GM18867 (cell line): ENCODE results near the gene CARM1.
"Not testable (repeated sequence)": the region's sequence is repeated elsewhere in the genome, so short reads cannot be mapped to it uniquely, and the experiment has no call there.

Experiments used
- ATAC-seq: cut with Tn5 transposase; IDR thresholded peaks from one replicate; pipeline ENCODE4 v1.9.1; 2021; ENCODE audit warnings: mild to moderate bottlenecking, moderate library complexity; ENCODE audit not compliant: unreplicated experiment

Gene CARM1

DNA sequence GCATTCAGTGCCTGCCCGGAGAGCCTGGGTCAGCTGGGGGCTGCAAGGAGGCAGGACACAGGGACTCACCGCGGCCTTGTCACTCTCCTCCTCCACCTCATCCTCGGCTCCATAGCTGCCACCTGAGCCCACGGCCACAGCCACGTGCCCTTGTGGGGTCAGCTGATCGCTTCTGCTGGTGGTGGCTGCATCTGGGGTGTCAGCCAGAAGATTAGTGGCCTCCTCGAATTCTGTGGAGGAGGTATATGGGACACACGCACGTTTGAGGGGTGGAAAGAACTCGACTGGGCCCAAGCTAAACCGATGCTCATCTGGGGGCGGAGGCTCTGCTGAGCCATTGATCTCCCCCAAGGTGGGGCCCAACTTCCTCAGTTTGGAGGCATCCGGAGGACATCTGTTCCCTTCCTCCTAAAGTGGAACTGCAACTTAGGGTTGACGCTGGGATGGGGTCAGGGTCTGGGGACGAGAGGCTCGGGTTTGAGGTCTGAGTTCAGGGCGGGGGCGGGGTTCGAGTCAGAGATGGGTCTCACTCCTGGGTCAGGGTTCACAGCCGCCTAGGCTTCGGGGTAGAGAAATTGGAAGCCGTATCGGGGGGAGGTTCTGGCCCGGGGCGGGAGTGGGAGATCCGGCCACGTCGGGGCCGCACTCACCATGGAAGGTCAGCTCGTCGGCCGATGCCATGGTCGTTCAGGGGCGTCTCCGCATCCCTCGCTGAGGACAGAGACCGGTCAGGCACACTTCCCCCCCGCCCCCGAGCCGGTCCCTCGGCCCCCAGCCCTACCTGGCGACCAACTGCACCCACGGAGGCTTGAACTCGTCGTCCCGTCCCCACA lies 56.6 kb downstream of the CARM1 start:
- no peak for ATAC-seq

- peak; percentile 77 for ATAC-seq
Measured at GRCh38 chr19:10928563-10929401, 57.4 kb downstream of the CARM1 start, which contains the start of the genes TIMM29 and YIPF2. Gene TIMM29, plus strand, starts transcription at chr19:10928811. Its CDS starts 12 bp downstream, at chr19:10928823. Gene YIPF2, minus strand, starts transcription at chr19:10928639. Its CDS starts 229 bp downstream, at chr19:10928410.

DNA sequence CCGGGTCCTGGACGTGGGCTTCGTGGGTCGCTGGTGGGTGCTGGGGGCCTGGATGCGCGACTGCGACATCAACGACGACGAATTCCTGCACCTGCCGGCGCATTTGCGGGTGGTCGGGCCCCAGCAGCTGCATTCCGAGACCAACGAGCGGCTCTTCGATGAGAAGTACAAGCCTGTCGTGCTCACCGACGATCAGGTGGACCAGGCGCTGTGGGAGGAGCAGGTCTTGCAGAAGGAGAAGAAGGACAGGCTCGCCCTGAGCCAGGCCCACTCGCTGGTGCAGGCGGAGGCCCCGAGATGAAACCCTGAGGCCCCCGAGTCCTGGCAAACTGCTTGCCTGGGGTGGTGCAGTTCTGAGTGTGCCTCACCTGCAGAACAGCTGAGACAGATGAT lies 58.0 kb downstream of the CARM1 start:
- no peak for ATAC-seq

DNA sequence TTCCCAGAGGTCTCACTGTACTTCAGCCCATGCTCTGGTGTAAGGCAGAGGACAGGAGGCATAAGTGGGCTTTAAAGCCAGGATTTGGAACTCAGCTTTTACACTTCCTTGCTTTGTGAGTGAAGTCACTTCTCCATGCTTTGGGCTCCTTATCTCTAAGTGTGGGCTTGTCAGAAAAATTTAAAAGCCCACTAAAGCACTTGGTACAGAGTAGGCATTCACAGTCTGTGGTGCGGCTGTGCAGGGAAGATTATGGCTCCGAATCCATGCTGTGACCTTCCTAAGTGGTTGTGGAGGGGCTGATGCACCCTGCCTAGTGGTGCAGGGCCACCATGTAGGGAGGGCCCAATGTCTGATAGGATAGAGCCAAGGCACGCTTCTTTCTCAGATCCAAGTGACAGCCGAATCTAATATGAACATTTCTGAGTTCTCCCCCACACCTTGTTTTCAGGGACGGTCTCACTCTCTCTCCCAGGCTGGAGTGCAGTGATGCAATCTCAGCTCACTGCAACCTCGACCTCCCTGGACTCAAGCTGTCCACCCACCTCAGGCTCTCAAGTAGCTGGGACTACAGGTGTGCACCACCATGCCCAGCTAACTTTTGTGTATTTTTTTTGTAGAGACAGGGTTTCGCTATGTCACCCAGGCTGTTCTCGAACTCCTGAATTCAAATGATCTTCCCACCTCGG lies 64.2 kb downstream of the CARM1 start:
- ATAC-seq = no peak

DNA sequence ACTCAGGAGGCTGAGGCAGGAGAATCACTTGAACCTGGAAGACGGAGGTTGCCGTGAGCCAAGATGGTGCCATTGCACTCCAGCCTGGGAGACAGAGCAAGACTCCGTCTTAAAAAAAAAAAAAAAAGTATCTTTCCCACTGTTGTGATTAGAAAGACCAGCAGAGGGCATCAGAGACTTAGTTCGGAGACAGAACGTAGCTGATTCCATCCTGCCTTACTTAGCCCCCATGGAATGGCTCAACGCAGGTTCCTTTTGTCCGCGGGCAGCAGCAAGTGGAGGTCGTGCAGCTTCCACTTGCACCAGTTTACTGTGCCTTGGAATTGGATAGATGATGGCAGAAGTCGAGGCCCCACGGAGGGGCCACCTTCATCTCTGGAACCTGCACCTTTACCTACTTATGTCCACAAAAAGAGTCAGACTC lies 65.3 kb downstream of the CARM1 start:
- no peak for ATAC-seq

- ATAC-seq = not testable (repeated sequence)
Measured at GRCh38 chr19:10941649-10942048, 70.3 kb downstream of the CARM1 start.

DNA sequence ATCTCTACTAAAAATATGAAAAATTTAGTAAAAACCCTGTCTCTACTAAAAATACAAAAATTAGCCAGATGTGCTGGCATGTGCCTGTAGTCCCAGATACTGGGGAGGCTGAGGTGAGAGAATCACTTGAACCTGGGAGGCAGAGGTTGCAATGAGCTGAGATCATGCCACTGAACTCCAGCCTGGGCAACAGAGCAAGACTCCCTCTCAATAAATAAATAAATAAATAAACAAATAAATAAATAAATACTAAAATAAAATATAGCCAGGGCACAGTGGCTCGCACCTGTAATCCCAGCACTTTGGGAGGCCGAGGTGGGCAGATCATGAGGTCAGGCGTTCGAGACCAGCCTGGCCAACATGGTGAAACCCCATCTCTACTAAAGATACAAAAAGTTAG lies 72.1 kb downstream of the CARM1 start:
- not testable (repeated sequence) for ATAC-seq

GRCh38 chr19:10945264-10945663 lies 73.9 kb downstream of the CARM1 start:
- no peak for ATAC-seq

DNA sequence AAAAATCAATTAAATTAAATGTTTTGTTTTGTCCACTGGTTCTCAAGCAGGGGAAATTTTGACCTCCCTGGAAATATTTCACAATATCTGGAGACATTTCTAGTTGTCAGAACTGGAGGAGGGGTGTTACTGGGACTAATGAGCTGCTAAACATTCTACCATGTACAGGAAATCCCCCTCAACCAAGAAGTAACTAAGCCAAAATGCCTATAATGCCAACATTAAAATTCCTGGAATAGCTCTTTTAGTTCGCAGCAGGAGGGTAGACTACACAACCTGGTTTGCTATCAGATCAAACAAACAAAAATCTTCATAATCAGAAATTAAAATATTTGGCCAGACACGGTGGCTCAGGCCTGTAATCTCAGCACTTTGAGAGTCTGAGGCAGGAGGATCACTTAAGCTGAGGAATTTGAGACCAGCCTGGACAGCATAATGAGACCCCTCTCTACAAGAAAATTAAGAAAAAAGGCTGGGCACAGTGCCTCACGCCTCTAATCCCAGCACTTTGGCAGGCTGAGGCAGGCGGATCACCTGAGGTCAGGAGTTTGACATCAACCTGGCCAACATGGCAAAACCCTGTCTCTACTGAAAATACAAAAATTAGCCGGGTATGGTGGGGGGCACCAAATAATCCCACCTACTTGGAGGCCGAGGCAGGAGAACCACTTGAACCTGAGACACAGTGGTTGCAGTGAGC lies 75.8 kb downstream of the CARM1 start:
- ATAC-seq = no peak

DNA sequence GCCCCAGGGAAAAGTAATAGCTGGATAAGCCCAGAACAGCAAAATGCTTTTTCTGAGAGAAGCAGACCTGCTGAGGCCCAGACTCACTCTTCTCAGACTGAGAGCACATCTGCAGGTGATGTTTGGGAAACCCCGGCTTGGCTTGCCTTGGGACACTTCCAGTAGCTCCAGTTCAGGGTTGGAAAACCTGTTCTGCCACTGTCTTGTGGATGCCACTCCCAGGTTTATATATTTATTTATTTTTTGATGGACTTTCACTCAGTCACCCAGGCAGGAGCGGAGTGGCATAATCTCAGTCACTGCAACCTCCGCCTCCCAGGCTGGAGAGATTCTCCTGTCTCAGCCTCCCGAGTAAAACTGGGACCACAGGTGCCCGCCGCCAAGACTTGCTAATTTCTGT lies 81.5 kb downstream of the CARM1 start:
- no peak for ATAC-seq

DNA sequence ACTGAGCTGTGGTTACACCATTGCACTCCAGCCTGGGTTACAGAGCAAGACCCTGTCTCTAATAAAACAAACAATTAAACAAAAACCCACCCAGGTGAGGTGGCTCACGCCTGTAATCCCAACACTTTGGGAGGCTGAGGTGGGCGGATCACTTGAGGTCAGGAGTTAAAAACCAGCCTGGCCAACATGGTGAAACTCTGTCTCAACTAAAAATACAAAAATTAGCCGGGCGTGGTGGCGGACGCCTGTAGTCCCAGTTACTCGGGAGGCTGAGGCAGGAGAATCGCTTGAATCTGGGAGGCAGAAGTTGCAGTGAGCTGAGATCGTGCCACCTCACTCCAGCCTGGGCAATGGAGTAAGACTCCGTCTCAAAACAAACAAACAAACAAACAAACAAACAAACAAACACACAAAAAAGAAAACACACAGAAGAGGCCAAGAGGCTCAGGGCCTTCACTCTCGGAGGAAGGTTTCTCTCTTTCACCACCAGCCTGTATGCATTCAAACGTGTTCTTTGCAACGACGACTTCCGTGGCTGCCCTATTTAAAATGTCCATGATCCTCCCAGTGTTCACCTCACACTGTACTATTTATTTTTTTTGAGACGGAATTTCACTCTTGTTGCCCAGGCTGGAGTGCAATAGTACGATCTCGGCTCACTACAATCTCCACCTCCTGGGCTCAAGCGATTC lies 88.1 kb downstream of the CARM1 start:
- not testable (repeated sequence) for ATAC-seq

- peak; percentile 78 for ATAC-seq
Measured at GRCh38 chr19:10960314-10961072, 89.1 kb downstream of the CARM1 start, which contains the start of gene SMARCA4. Gene SMARCA4, plus strand, starts transcription at chr19:10961030. Its CDS starts 23,122 bp downstream, at chr19:10984152.

DNA sequence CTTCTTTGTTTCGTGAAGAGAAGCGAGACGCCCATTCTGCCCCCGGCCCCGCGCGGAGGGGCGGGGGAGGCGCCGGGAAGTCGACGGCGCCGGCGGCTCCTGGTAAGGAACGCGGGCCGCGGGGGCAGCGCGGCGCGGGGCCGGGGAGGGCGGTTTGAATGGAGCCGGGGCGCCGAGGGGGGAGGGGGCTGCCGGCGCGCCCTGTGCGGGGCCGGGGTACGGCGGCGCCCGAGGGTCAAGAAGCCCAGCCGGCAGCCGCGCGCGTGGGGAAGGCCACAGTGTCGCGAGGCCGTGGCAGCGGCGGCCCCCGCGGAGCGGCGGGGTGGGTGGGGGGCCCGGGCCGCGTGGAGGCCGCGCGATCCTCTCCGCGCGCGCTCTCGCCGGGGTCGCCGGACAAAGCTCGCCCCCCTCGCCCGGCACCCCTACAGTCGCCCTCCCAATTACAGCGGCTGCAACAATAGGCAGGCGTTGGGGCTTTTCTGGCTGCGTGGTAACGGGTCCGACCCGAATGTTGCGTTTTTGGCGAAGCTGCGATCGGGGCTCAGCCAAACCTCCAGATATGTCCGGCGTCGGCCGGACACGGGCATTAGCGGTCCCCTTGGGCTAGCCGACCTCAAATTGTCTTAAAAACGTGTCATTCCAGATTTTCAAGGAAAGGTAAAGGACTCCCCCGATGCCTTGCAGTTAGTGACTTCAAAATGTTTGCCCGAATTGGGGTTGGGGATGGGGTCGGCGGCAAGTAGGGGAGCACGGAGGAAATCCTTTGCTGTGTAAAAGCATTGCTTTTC lies 89.9 kb downstream of the CARM1 start:
- ATAC-seq = peak; percentile 30

DNA sequence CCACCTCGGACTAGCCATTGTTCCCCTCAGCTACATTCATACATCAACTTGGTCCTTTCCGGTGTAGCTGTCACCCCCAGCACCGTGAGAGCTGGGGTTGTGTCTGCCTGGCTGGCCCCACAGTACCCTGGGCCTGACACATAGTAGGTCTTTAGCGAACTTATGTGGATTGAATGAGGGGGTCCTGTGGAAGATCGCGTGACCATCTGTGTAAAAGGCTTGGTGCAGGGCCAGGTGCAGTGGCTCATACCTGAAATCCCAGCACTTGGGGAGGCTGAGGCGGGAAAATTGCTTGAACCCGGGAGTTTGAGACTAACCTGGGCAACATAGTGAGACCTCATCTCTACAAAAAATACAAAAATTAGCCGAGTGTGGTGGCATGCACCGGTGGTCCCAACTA lies 91.5 kb downstream of the CARM1 start:
- no peak for ATAC-seq

- no peak for ATAC-seq
Measured at GRCh38 chr19:10963865-10964264, 92.5 kb downstream of the CARM1 start.

- ATAC-seq = no peak
Measured at GRCh38 chr19:10964903-10965302, 93.5 kb downstream of the CARM1 start.

GRCh38 chr19:10965398-10965797 lies 94.0 kb downstream of the CARM1 start:
- ATAC-seq = no peak

DNA sequence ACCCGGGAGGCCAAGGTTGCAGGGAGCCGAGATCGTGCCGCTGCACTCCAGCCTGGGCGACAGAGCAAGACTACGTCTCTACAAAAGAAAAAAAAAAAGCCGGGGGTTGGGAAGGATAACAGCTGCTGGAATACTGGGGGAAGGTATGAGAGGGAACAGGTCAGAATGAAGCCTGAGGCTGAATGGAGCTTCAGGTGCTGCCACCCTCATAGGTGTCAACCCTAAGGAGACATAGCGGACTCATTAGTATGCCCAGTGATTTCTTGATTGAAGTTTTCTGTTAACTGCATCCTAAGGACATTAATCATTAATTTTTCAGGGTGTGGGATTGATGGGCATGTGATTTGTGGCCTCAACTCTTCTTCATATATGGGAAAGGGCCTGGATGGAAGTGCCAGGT lies 95.5 kb downstream of the CARM1 start:
- ATAC-seq = no peak
